IPS DF 19.7 (cell line): ENCODE measurements around the gene OR10G4.
"Not testable (repeated sequence)": the region's sequence is repeated elsewhere in the genome, so short reads cannot be mapped to it uniquely, and the experiment has no call there.

Experiments
- DNase-seq: peaks from one replicate; pipeline ENCODE4 v3.0.0-alpha.2; 2013; ENCODE audit warnings: low read depth, low spot score

OR10G4 gene

GRCh38 chr11:124012697-124013096 lies at the start of gene OR10G4:
OR10G4 (plus strand) TSS chr11:124012997; CDS start chr11:124015575, 2,578 bp downstream.
- no peak for DNase-seq

- DNase-seq, result no peak
Measured at GRCh38 chr11:123973816-123974215, 39.0 kb upstream of the OR10G4 start.

GRCh38 chr11:123976770-123977560 lies 35.8 kb upstream of the OR10G4 start:
- no peak for DNase-seq

- DNase-seq, result no peak
Measured at GRCh38 chr11:123977731-123978347, 35.0 kb upstream of the OR10G4 start, which contains the start of gene OR10S1. OR10S1 (minus strand) TSS chr11:123977781; CDS start chr11:123977664, 117 bp downstream.

- no peak for DNase-seq
Measured at GRCh38 chr11:123979311-123979710, 33.5 kb upstream of the OR10G4 start.

GRCh38 chr11:123995119-123995518 lies 17.7 kb upstream of the OR10G4 start, which contains the start of gene OR10G6:
OR10G6 (minus strand) TSS chr11:123995161; CDS start chr11:123995161, 0 bp downstream.
- no peak for DNase-seq

GRCh38 chr11:124015837-124016236 lies 3.0 kb downstream of the OR10G4 start:
- DNase-seq, result not testable (repeated sequence)

- no peak for DNase-seq
Measured at GRCh38 chr11:124026498-124026897, 13.7 kb downstream of the OR10G4 start, which contains the start of gene OR10G8. OR10G8 (plus strand) TSS chr11:124026798; CDS start chr11:124029623, 2,825 bp downstream.

GRCh38 chr11:124036666-124037065 lies 23.9 kb downstream of the OR10G4 start:
- no peak for DNase-seq

GRCh38 chr11:124039557-124039956 lies 26.8 kb downstream of the OR10G4 start:
- no peak for DNase-seq

- no peak for DNase-seq
Measured at GRCh38 chr11:124041254-124041653, 28.5 kb downstream of the OR10G4 start, which contains the start of gene OR10G7. OR10G7 (minus strand) TSS chr11:124041325; CDS start chr11:124039001, 2,324 bp downstream.

GRCh38 chr11:124043420-124043819 lies 30.6 kb downstream of the OR10G4 start:
- no peak for DNase-seq

- no peak for DNase-seq
Measured at GRCh38 chr11:124050748-124051147, 38.0 kb downstream of the OR10G4 start.

- DNase-seq, result no peak
Measured at GRCh38 chr11:124052966-124053365, 40.2 kb downstream of the OR10G4 start.
